Measurements from ENCODE around the gene MDN1. TPM values are rescaled to one million over a fixed set of nuclear protein-coding genes. Genes with fewer than 3 reads are reported as not detected.

The MDN1 gene
- total RNA-seq, 2 donors from 2014 or later: 85.4 to 145 TPM

DNA sequence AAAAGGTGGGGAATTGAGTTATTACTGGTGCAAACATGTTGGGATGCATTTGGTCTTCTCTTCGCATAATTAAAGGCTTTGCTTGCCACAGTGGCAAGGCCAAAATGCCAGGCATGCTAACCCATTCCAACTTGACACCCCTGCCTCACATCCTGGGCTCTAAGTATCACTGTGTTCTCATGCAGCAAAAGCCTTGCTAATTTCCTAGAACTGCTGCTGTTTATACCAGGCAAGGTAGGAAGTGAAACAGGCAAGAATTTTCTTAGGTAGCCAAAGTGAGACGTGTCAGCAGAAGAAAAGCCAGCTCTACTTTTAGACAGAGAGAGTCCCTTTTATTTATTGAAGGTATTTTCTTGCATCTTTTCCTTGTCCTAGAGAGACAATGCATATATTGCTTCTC lies 222.2 kb downstream of the MDN1 start:
- TF ChIP-seq, protein P1, sequence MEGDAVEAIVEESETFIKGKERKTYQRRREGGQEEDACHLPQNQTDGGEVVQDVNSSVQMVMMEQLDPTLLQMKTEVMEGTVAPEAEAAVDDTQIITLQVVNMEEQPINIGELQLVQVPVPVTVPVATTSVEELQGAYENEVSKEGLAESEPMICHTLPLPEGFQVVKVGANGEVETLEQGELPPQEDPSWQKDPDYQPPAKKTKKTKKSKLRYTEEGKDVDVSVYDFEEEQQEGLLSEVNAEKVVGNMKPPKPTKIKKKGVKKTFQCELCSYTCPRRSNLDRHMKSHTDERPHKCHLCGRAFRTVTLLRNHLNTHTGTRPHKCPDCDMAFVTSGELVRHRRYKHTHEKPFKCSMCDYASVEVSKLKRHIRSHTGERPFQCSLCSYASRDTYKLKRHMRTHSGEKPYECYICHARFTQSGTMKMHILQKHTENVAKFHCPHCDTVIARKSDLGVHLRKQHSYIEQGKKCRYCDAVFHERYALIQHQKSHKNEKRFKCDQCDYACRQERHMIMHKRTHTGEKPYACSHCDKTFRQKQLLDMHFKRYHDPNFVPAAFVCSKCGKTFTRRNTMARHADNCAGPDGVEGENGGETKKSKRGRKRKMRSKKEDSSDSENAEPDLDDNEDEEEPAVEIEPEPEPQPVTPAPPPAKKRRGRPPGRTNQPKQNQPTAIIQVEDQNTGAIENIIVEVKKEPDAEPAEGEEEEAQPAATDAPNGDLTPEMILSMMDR (conservative IDR thresholded peaks at IDR 0.05): no peak
- Histone ChIP-seq H3K4me1 (ENCODE audit: control insufficient read depth, insufficient read depth, low read length) (peaks cover 15% of the 10 kb centered on the region), H3K9me3 (ENCODE audit: control insufficient read depth, low read length) (no peaks in the 10 kb centered on the region), H3K4me3 (ENCODE audit: low read length) (no peak overlapping the region), H3K9ac (ENCODE audit: extremely low read depth, low read length, poor library complexity, severe bottlenecking) (no peak overlapping the region), H3K36me3 (ENCODE audit: control insufficient read depth, insufficient read depth, low read length) (peaks cover 43% of the 10 kb centered on the region), H3K27ac (ENCODE audit: low read depth, low read length) (no peak overlapping the region), H3K27me3 (ENCODE audit: control insufficient read depth, insufficient read depth, low read length, poor library complexity, severe bottlenecking) (no peaks in the 10 kb centered on the region)
- Mint-ChIP-seq H3K27me3 (ENCODE audit: insufficient read depth) (no peaks in the 10 kb centered on the region), H3K27ac (no peak overlapping the region), H3K36me3 (ENCODE audit: low read depth) (peaks cover 45% of the 10 kb centered on the region), H3K4me1 (peaks cover 39% of the 10 kb centered on the region), H3K9me3 (no peaks in the 10 kb centered on the region), H3K4me3 (no peak overlapping the region)
- 74% methylated on average over 2 of the region's 2 CpGs for WGBS, 2 experiments (ENCODE audit: insufficient coverage in 1 of 2, insufficient read length in 1 of 2)
- no peak for DNase-seq

DNA sequence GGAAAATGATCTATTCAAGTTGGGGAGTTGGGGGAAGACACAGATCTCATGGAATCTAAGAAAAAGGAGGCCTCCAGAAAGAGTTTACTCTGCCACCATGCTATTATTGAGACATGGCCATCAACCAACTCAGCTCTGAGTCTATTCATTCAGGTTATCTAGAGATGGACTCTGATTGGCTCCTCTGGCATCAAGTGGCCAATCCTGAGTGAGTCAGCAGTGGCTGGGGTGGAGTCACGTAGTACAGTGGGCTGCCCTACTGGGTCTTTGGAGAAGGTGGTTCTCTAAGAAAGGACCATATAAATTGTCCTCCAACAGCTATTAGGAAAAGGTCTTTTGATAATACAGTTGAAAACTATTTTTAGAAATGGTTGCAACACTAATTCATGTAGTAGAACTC lies 223.1 kb downstream of the MDN1 start:
- no peak overlapping the region for H3K4me3 Mint-ChIP-seq
- H3K9me3 Mint-ChIP-seq: no peaks in the 10 kb centered on the region
- H3K27ac Mint-ChIP-seq: no peak overlapping the region
- no peaks in the 10 kb centered on the region for H3K27me3 Mint-ChIP-seq (ENCODE audit: insufficient read depth)
- H3K36me3 ChIP-seq (ENCODE audit: control insufficient read depth, insufficient read depth, low read length): peaks cover 37% of the 10 kb centered on the region
- H3K27me3 ChIP-seq (ENCODE audit: control insufficient read depth, insufficient read depth, low read length, poor library complexity, severe bottlenecking): no peaks in the 10 kb centered on the region
- DNase-seq: no peak
- H3K9me3 ChIP-seq (ENCODE audit: control insufficient read depth, low read length): no peaks in the 10 kb centered on the region
- no peak overlapping the region for H3K4me3 ChIP-seq (ENCODE audit: low read length)
- H3K4me1 Mint-ChIP-seq: peaks cover 38% of the 10 kb centered on the region
- 96 to 100% methylated on average over 1 of the region's 1 CpG for WGBS, 2 experiments (ENCODE audit: insufficient coverage in 1 of 2, insufficient read length in 1 of 2)
- H3K9ac ChIP-seq (ENCODE audit: extremely low read depth, low read length, poor library complexity, severe bottlenecking): no peak overlapping the region
- H3K4me1 ChIP-seq (ENCODE audit: control insufficient read depth, insufficient read depth, low read length): peaks cover 11% of the 10 kb centered on the region
- H3K27ac ChIP-seq (ENCODE audit: low read depth, low read length): no peak overlapping the region
- TF ChIP-seq, protein P1 (conservative IDR thresholded peaks at IDR 0.05): no peak
- H3K36me3 Mint-ChIP-seq (ENCODE audit: low read depth): peaks cover 50% of the 10 kb centered on the region

DNA sequence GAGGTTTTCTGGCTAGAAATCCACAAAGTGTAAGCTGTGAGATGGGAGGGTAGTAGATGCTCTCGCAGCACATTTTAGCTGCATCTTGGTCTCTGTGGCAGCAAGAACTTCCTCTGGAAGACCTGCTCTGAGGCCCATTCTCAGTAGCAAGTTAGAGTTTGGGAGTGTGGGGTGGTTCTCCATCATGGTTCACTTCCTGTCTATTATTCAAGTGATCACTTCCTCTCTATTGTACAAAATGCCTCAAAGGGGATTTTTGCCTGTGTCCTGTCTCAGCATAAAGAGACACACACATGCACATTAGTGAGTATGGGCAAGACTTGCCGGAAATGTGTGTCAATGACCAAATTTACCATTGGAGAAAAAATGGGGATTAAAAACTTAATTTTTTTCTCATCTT lies 223.5 kb downstream of the MDN1 start:
- 94% methylated on average over 2 of the region's 2 CpGs; no CpG with 5 or more reads in 1 of the 2 experiments for WGBS, 2 experiments (ENCODE audit: insufficient coverage in 1 of 2, insufficient read length in 1 of 2)
- Histone ChIP-seq H3K4me3 (ENCODE audit: low read length) (no peak overlapping the region), H3K9me3 (ENCODE audit: control insufficient read depth, low read length) (no peaks in the 10 kb centered on the region), H3K9ac (ENCODE audit: extremely low read depth, low read length, poor library complexity, severe bottlenecking) (no peak overlapping the region), H3K27ac (ENCODE audit: low read depth, low read length) (no peak overlapping the region), H3K4me1 (ENCODE audit: control insufficient read depth, insufficient read depth, low read length) (peaks cover 11% of the 10 kb centered on the region), H3K27me3 (ENCODE audit: control insufficient read depth, insufficient read depth, low read length, poor library complexity, severe bottlenecking) (no peaks in the 10 kb centered on the region), H3K36me3 (ENCODE audit: control insufficient read depth, insufficient read depth, low read length) (peaks cover 37% of the 10 kb centered on the region)
- DNase-seq: no peak
- Mint-ChIP-seq H3K9me3 (no peaks in the 10 kb centered on the region), H3K4me3 (no peak overlapping the region), H3K27me3 (ENCODE audit: insufficient read depth) (no peaks in the 10 kb centered on the region), H3K36me3 (ENCODE audit: low read depth) (peaks cover 50% of the 10 kb centered on the region), H3K27ac (no peak overlapping the region), H3K4me1 (peaks cover 40% of the 10 kb centered on the region)
- TF ChIP-seq, protein P1 (conservative IDR thresholded peaks at IDR 0.05): no peak

Other genes with a start within 250 kb of the MDN1 start
- gene LYRM2, start 181.0 kb downstream of the MDN1 start, total RNA-seq: 10 to 100 TPM; 20.4 to 21.9 TPM
- gene CASP8AP2, start 10.1 kb upstream of the MDN1 start, total RNA-seq: 10 to 100 TPM; 31.1 to 40.0 TPM
- under 1 TPM in 1 of 2 donors, not detected in 1; 0.42 TPM for gene GJA10, start 74.7 kb upstream of the MDN1 start, total RNA-seq